Measurements from ENCODE around the gene TMC1. TPM values are rescaled to one million over a fixed set of nuclear protein-coding genes. Genes with fewer than 3 reads are reported as not detected.

The TMC1 gene
- total and polyA plus RNA-seq, 2 of the 13 experiments (the other 11 are each of a cell fraction or from before 2014, with no cell fraction given): 0.02 to 0.03 TPM

DNA sequence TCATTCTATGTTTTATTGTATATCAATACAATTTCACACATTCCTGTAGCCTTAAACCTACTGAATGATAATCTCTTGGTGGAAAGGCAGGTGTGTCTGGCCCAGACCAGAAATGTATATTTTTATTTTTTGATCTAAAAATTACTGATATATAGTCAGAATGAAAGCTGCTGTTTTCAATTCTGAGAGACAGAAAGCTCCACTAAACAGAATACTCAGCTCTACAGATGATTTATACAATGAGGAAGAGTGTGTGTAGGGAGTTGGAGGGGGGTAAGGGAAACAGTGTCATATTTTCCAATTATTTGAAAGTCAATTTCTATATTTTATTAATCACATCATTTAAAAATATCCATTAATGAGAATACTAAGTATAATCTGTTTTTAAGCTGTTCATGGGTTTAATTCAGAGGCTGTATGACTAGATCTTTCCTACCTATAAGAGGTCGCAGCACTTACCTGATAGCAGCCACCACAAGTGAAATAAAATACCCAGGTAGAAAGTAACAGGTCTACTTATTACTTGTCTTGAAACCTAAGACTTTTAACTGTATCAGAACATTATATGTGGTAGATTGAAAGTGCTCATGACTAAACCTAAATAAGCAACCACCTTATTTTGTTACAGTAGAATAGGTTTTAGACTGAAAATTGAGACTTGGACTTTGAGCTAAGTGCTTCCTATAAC lies 183.4 kb downstream of the TMC1 start:
- FAIRE-seq: no peak
- intact Hi-C loops (cut with micrococcal nuclease; ENCODE audit: unreplicated experiment): no loop called here
- no peaks in the 10 kb centered on the region for H4K20me1 ChIP-seq (ENCODE audit: insufficient read depth, low read length)
- H3K79me2 ChIP-seq (ENCODE audit: insufficient read depth, low read length): no peaks in the 10 kb centered on the region
- no peak for TF ChIP-seq ZFP37 (CRISPR knock-in tag; IDR thresholded peaks at IDR 0.05; ENCODE audit: borderline replicate concordance)
- TF ChIP-seq, protein P1, sequence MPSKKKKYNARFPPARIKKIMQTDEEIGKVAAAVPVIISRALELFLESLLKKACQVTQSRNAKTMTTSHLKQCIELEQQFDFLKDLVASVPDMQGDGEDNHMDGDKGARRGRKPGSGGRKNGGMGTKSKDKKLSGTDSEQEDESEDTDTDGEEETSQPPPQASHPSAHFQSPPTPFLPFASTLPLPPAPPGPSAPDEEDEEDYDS (CRISPR knock-in tag; IDR thresholded peaks at IDR 0.05): no peak
- TF ChIP-seq ZNF138 (CRISPR knock-in tag; IDR thresholded peaks at IDR 0.05; ENCODE audit: low read depth): no peak
- TF ChIP-seq, protein P2, sequence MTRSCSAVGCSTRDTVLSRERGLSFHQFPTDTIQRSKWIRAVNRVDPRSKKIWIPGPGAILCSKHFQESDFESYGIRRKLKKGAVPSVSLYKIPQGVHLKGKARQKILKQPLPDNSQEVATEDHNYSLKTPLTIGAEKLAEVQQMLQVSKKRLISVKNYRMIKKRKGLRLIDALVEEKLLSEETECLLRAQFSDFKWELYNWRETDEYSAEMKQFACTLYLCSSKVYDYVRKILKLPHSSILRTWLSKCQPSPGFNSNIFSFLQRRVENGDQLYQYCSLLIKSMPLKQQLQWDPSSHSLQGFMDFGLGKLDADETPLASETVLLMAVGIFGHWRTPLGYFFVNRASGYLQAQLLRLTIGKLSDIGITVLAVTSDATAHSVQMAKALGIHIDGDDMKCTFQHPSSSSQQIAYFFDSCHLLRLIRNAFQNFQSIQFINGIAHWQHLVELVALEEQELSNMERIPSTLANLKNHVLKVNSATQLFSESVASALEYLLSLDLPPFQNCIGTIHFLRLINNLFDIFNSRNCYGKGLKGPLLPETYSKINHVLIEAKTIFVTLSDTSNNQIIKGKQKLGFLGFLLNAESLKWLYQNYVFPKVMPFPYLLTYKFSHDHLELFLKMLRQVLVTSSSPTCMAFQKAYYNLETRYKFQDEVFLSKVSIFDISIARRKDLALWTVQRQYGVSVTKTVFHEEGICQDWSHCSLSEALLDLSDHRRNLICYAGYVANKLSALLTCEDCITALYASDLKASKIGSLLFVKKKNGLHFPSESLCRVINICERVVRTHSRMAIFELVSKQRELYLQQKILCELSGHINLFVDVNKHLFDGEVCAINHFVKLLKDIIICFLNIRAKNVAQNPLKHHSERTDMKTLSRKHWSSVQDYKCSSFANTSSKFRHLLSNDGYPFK (CRISPR knock-in tag; IDR thresholded peaks at IDR 0.05; ENCODE audit: borderline replicate concordance): no peak
- no peak for TF ChIP-seq ZNF687 (CRISPR knock-in tag; IDR thresholded peaks at IDR 0.05)
- TF ChIP-seq CCDC6 (CRISPR knock-in tag; IDR thresholded peaks at IDR 0.05): no peak
- TF ChIP-seq ZNF44 (CRISPR knock-in tag; IDR thresholded peaks at IDR 0.05): no peak
- no peak for TF ChIP-seq ZNF878 (CRISPR knock-in tag; IDR thresholded peaks at IDR 0.05)
- TF ChIP-seq ZSCAN29 (CRISPR knock-in tag; conservative IDR thresholded peaks at IDR 0.05): no peak
- no peak for TF ChIP-seq ZNF256 (CRISPR knock-in tag; conservative IDR thresholded peaks at IDR 0.05)
- no peak overlapping the region for H3K9ac ChIP-seq (ENCODE audit: insufficient read depth, low read depth, low read length)
- H3K27ac ChIP-seq (ENCODE audit: extremely low read length, insufficient read depth, low read length): no peak overlapping the region
- H3K4me1 ChIP-seq (ENCODE audit: insufficient read depth, low read length): no peaks in the 10 kb centered on the region
- H3K9me3 ChIP-seq (ENCODE audit: low read length): no peaks in the 10 kb centered on the region
- DNase-seq (ENCODE audit: low spot score): no peak
- in situ Hi-C loops (cut with HindIII; ENCODE audit: extremely low pct_ligation_motif_present, low pct_unique_long_range_greater_than_20kb): no loop called here
- no peak overlapping the region for H2AFZ ChIP-seq (ENCODE audit: low read length)
- no peak overlapping the region for H3K4me2 ChIP-seq (ENCODE audit: low read depth, low read length)
- ChIA-PET POLR2A (no interaction called here), CTCF (ENCODE audit: low intra/inter-chr PET ratio, low total read pairs) (no interaction called here)
- WGBS (ENCODE audit: low lambda C conversion rate): 26% methylated on average over 1 of the region's 1 CpG
- no peaks in the 10 kb centered on the region; a peak in 1 of 5 replicates for H3K27me3 ChIP-seq (ENCODE audit: control insufficient read depth in 1 of 2, insufficient read depth in 2 of 2, low read length in 2 of 2)
- no peak overlapping the region for H3K4me3 ChIP-seq (replicated peaks in 1 of 3; ENCODE audit: insufficient read depth in 1 of 3, low read depth in 2 of 3, low read length in 3 of 3)
- H3K36me3 ChIP-seq (replicated peaks in 1 of 2; ENCODE audit: control insufficient read depth in 1 of 2, insufficient read depth in 2 of 2, low read length in 2 of 2): no peaks in the 10 kb centered on the region
- no TSS peak for BruUV-seq (replicated peaks)
- no peak for ATAC-seq

Measured in HepG2 (cell line).